HG03196 (cell line): ENCODE measurements around the gene MMP25.

Experiments used
- ATAC-seq: cut with Tn5 transposase; IDR thresholded peaks from one replicate; pipeline ENCODE4 v1.9.1; 2021; ENCODE audit not compliant: unreplicated experiment

Gene MMP25

DNA sequence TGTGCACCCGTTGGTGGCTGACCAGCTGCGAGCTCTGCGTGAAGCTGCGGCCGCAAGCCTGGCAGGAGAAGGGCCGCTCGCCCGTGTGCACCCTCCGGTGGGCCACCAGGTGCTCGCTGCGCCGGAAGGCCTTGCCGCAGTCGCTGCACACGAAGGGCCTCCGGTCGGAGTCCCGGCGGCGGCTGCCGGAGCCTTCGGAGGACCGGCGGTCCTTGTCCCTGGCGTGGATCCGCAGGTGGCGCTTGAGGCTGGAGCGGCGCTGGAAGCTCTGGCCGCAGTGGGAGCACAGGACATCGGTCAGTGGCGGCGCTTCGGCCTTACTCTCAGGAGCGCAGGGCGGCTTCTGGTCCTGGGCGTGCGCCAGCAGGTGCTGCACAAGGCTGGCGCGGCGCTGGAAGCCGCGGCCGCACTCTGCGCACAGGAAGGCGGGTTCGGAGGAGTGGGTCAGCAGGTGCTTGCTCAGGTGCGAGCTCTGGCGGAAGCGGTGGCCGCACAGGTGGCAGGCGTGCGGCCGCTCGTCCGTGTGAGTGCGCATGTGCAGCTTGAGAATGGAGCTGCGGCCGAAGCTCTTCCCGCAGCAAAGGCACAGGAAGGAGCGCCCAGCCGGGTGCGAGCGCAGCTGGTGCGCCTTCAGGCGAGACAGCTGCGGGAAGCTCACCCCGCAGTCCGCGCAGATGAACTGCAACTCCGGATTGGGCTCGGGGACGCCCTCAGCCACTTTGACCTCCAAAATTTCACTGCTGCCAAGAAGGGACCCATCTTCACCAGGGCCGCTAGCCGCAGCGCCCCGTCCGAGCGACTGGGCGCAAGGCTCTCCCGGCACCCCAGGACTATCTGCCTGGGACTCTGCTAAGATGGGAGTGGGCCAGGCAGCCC, 43.6 kb downstream of the MMP25 start:
- no peak for ATAC-seq

DNA sequence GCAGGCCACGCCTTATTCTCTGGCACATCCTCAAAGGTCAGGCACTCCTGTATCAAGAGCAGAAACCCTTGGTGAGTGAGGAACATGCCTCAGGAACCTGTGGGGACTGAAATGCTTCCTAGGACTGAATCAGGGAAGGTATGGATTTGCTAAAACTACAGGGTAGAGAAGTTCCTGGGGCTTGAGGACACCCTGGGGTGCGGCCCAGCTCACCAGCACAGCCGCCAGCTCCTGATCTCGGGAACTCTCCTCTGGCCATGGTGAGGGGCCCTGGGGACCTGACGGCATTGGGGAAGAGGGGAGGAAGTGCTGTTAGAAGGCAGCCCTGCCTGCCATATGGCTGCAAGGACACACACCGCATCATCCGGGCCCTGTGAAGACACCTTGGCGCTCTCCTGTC, 45.2 kb downstream of the MMP25 start:
- no peak for ATAC-seq

- ATAC-seq = no peak
Measured at GRCh38 chr16:3092501-3092941, 46.2 kb downstream of the MMP25 start.

DNA sequence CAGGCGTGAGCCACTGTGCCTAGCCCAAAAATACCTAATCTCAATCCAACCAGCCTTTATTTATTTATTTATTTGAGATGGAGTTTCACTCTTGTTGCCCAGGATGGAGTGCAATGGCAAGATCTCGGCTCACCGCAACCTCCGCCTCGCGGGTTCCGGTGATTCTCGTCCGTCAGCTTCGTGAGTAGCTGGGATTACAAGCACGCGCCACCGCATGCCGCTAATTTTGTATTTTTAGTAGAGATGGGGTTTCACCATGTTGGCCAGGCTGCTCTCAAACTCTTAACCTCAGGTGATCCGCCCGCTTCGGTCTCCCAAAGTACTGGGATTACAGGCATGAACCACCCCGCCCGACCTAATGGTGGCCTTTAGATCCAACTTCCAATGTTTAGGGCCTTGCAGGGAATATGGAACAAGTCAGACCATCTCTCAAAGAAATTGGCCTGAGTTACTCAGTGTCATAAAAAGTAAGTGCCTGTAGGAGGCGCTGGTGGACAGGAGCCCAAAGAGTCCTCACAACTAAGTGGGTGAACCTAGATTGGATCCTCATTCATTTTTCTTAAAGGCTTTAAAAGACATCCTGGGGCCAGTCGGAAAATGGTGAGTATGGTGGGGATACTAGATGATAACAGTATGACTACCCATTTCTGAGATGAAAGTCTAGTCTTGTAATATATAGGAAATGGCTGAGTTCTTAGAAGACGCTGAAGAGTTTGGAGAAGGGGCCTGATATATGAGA, 48.1 kb downstream of the MMP25 start:
- ATAC-seq = no peak

- peak; percentile 63 for ATAC-seq
Measured at GRCh38 chr16:3095869-3096268, 49.5 kb downstream of the MMP25 start.

DNA sequence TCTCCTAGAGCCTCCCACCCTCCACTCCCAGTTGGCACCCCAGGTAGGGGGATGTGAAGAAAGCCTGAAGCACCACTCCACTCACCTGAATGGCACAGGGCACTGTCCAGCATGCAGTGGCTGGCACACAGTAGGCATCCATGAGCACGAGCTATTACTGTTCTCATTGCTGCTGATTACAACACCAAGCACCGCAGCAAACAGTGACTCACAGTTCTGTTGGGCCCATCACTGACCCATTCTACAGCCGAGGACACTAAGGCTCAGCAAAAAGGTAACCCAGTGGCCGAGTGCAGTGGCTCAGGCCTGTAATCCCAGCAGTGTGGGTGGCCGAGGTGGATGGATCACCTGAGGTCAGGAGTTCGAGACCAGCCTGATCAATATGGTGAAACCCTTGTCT, 50.0 kb downstream of the MMP25 start:
- no peak for ATAC-seq

DNA sequence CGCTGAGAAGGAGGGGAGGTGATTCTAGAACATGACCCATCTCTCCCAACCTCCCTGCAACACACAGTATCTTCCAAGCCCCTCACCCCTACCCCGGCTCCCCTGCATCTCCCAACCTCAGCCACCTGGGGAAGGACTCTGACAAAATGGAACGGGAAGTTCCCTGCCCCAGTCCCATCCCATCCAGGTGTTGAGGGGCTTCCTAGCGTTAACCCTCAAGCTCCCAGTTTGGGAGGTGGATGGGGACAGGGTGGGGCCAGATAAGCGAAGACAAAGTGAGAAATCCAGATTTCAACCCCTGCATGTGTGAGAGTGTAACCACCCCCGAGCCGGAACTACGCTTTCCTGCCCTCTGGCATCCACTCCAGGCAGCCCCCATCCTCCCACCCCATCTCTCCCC, 50.9 kb downstream of the MMP25 start:
- no peak for ATAC-seq

DNA sequence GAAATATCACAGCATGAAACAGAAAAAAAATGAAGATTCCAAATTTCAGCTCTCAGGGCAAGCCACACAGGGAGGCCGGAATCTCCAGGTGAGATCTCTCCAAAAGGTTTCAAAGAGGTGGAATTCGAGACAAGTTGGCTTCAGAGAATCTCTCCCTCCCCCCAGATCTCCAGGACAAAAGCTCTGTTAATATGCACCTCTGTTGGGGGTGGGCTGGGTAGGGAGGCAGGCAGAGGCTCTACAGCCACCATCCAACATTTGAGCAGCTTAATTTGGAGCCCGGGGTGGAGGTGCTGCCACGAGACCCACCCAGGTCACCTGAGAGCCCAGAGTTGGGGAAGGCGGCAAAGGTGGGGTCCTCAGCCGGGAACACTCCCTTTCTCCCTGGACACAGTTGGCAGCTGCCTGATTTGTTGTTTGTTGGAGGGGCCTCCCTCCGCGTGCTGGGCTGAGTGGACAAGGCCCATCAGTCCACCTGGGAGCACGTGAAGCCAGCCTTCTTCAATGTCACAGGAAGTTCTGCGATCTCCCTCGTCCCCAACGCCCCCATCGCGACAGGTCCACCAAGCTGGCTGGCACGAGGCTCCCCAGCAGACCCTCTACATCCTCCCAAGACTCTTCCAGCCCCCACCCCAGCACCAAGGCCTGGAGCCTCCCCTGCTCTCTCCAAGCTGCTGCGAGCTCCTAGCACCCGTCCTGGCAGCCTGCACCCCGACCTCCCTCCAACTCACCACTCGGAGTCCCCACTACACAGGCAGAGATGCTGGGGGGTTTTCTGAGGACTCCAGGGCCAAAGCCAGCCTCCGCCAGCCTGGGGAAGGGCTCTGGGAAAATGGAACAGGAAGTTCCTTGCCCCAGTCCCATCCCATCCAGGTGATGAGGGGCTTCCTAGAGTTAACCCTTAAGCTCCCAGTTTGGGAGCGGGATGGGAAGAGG, 52.4 kb downstream of the MMP25 start, which contains the start of gene ZSCAN10:
Gene ZSCAN10 (minus strand): TSS at position 836 of the 936 bp plus-strand sequence. CDS start 6,357 bp downstream, outside the sequence.
- no peak for ATAC-seq

DNA sequence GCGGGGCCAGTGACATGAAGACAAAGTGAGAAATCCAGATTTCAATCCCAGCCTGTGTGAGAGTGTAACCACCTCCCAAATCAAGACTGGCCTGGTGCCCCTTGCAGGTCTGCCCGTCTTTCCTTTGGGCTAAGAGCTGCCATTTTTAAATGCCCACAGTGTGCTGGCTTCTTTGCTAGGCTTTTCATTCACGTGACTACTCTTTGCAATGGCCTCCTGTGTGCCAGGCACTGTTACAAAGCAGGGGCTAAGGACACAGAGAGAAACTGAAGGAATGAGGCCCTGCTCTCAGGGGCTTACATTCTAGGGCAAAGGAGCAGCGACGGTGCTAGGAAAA, 53.0 kb downstream of the MMP25 start:
- ATAC-seq = no peak

- no peak for ATAC-seq
Measured at GRCh38 chr16:3099732-3100499, 53.6 kb downstream of the MMP25 start.

DNA sequence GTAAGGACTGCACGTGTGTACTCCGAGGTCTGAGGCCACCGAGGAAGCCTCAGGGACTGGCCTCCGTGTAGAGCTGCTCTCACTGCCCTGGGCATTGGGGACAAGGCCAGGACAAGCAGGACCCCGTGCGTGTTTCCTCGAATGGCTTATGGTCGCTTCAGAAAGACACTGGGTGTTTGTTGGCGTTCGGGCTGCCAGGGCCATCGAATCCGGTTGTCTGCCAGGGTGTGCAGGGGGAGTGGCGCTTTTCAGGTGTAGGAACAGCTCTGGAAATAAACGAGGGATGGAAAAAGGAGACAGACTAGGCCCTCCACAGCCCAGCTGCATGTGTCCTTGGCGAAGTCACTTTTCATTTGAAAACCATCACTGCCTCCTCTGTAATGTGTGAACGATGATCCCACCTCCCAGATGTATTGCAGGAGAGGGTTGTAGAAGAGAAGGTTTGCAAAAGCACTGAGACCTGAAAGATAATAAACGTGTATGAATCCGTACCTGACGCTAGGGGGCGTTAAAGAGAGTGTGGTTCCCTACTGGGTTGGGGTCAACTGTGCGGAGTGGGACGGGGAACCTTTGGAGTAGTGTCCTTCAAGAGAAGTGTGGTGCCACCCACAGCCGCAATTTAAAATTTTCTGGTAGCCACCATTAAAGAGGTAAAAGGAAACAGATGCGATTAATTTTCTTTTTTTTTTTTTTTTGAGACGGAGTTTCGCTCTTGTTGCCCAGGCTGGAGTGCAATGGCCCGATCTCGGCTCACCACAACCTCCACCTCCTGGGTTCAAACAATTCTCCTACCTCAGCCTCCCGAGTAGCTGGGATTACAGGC, 54.9 kb downstream of the MMP25 start:
- no peak for ATAC-seq

DNA sequence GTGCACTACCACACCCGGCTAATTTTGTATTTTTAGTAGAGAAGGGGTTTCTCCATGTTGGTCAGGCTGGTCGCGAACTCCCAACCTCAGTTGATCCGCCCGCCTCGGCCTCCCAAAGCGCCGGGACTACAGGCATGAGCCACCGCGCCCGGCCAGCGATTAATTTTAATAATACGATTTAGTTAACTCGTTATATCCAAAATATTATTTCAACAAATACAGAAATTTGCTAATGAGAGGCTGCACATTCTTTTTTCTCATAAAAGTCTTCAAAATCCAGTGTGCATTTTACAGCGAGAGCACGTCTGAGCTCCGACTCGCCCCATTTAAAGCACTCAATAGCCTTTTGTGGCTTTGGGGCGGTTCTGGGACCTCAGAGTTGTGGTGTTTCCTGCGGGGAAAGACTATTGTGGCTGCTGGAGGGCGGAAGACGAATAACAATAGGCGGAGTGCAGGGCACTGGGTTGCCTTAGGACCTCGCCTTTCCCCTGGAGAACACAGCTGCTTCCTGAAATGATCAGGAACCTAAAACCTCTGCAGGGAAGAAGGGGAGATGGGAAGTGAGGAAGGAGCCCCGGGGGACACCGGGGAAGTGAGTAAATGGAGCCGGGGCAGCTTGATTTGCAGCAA, 55.6 kb downstream of the MMP25 start:
- ATAC-seq = no peak

GRCh38 chr16:3106205-3106928, 60.0 kb downstream of the MMP25 start:
- peak; percentile 78 for ATAC-seq
